ENCODE results near the gene PGM2. TPM values are rescaled to one million over a fixed set of nuclear protein-coding genes. Genes with fewer than 3 reads are reported as not detected.
"Not testable (repeated sequence)": the region's sequence is repeated elsewhere in the genome, so short reads cannot be mapped to it uniquely, and the experiment has no call there.

PGM2 gene
- total and polyA plus RNA-seq, 5 experiments from 2014 or later, result 17.3 to 22.0 (median 18.3) TPM

- ATAC-seq, result no peak
- Mint-ChIP-seq H3K27ac (peak overlapping the region in 3 of 10 donors; percentile 6 to 39 (median 11)), H3K27me3 (no peaks in the 10 kb centered on the region), H3K36me3 (no peaks in the 10 kb centered on the region), H3K4me3 (no peak overlapping the region), H3K9me3 (no peaks in the 10 kb centered on the region), H3K4me1 (peaks cover 10 to 27% (median 24%) of the 10 kb centered on the region in 4 donors)
- DNase-seq, result no peak
- POLR2A ChIA-PET, result no interaction called here
Observed at GRCh38 chr4:37821953-37822605, 4.4 kb upstream of the PGM2 start.

- peaks cover 25 to 52% (median 46%) of the 10 kb centered on the region in 4 donors for H3K4me1 Mint-ChIP-seq
Observed at GRCh38 chr4:37825501-37825900, 985 bp upstream of the PGM2 start.

GRCh38 chr4:37825968-37826294 lies 555 bp upstream of the PGM2 start:
- ATAC-seq, result peak; percentile 6 to 8
- Mint-ChIP-seq H3K4me1 (peaks cover 25 to 52% (median 46%) of the 10 kb centered on the region in 4 donors), H3K27ac (peak overlapping the region; percentile 95 to 99 (median 98)), H3K9me3 (no peaks in the 10 kb centered on the region), H3K36me3 (peaks cover 10 to 15% (median 11%) of the 10 kb centered on the region in 3 donors), H3K27me3 (no peaks in the 10 kb centered on the region), H3K4me3 (peak overlapping the region; percentile 92 to 100 (median 98))
- DNase-seq, result no peak
- POLR2A ChIA-PET, result interaction anchor here (0.6 to 2.1 kb wide), 10 partner anchors 8 to 222 kb away, joined by 3 to 17 read pairs (median 4); partner anchors contain the start of gene TBC1D1

More at GRCh38 chr4:37825501-37825900, 985 bp upstream of the PGM2 start:
- H3K9me3 Mint-ChIP-seq, H3K27me3 Mint-ChIP-seq, ATAC-seq, DNase-seq: not testable (repeated sequence)
- POLR2A ChIA-PET, result interaction anchor here (0.7 to 2.1 kb wide), 4 partner anchors 15 to 110 kb away, joined by 3 to 17 read pairs (median 8); partner anchors contain the start of gene TBC1D1
- Mint-ChIP-seq H3K36me3 (peaks cover 7 to 10% (median 8%) of the 10 kb centered on the region in 3 donors), H3K4me3 (peak overlapping the region; percentile 92 to 100 (median 98)), H3K27ac (peak overlapping the region; percentile 95 to 99 (median 98))

GRCh38 chr4:37827030-37827685 lies 672 bp downstream of the PGM2 start:
- peaks cover 26 to 55% (median 53%) of the 10 kb centered on the region in 4 donors for H3K4me1 Mint-ChIP-seq
- ATAC-seq, result peak; percentile 4 to 29

GRCh38 chr4:37827802-37828321 lies 1.4 kb downstream of the PGM2 start:
- ATAC-seq, result no peak
- no peaks in the 10 kb centered on the region for H3K27me3 Mint-ChIP-seq
- peak overlapping the region in 9 of 10 donors; percentile 73 to 99 (median 98) for H3K27ac Mint-ChIP-seq
- POLR2A ChIA-PET, result interaction anchor here (2.1 kb wide), 2 partner anchors 9 to 14 kb away, joined by 6 to 8 read pairs; no protein-coding TSS in a partner anchor
- H3K4me3 Mint-ChIP-seq, result peak overlapping the region; percentile 92 to 100 (median 98)
- peaks cover 25 to 54% (median 50%) of the 10 kb centered on the region in 4 donors for H3K4me1 Mint-ChIP-seq
- no peak for DNase-seq
- H3K36me3 Mint-ChIP-seq, result peaks cover 15 to 34% (median 26%) of the 10 kb centered on the region in 3 donors
- H3K9me3 Mint-ChIP-seq, result no peaks in the 10 kb centered on the region

More at GRCh38 chr4:37827030-37827685, 672 bp downstream of the PGM2 start:
- no peaks in the 10 kb centered on the region for H3K27me3 Mint-ChIP-seq
- peak in 2 of 10 donors; percentile 3 to 16 for DNase-seq
- H3K4me3 Mint-ChIP-seq, result peak overlapping the region; percentile 92 to 100 (median 98)
- peak overlapping the region; percentile 95 to 99 (median 98) for H3K27ac Mint-ChIP-seq
- no peaks in the 10 kb centered on the region for H3K9me3 Mint-ChIP-seq
- H3K36me3 Mint-ChIP-seq, result peaks cover 15 to 27% (median 20%) of the 10 kb centered on the region in 3 donors
- POLR2A ChIA-PET, result interaction anchor here (0.7 to 2.1 kb wide), 9 partner anchors 7 to 223 kb away, joined by 3 to 17 read pairs (median 5); partner anchors contain the start of gene TBC1D1

- Mint-ChIP-seq H3K4me3 (peak overlapping the region in 8 of 10 donors; percentile 52 to 100 (median 98)), H3K27ac (peak overlapping the region in 2 of 10 donors; percentile 11 to 54), H3K27me3 (no peaks in the 10 kb centered on the region), H3K4me1 (peaks cover 25 to 54% (median 51%) of the 10 kb centered on the region in 4 donors), H3K9me3 (no peaks in the 10 kb centered on the region), H3K36me3 (peaks cover 15 to 41% (median 29%) of the 10 kb centered on the region in 3 donors)
- DNase-seq (no peak), ATAC-seq (no peak)
- POLR2A ChIA-PET, result no interaction called here
Observed at GRCh38 chr4:37828843-37829242, 2.4 kb downstream of the PGM2 start.

GRCh38 chr4:37830640-37831039 lies 4.2 kb downstream of the PGM2 start:
- Mint-ChIP-seq H3K27ac (no peak overlapping the region), H3K27me3 (no peaks in the 10 kb centered on the region), H3K9me3 (no peaks in the 10 kb centered on the region), H3K36me3 (peaks cover 21 to 57% (median 32%) of the 10 kb centered on the region in 3 donors), H3K4me3 (no peak overlapping the region), H3K4me1 (peaks cover 28 to 55% (median 43%) of the 10 kb centered on the region in 4 donors)
- DNase-seq, result no peak
- POLR2A ChIA-PET, result no interaction called here
- no peak for ATAC-seq

- ATAC-seq (no peak), DNase-seq (no peak)
- Mint-ChIP-seq H3K4me1 (peaks cover 21 to 48% (median 35%) of the 10 kb centered on the region in 4 donors), H3K36me3 (peaks cover 18 to 87% (median 49%) of the 10 kb centered on the region in 3 donors), H3K9me3 (no peaks in the 10 kb centered on the region), H3K27ac (peak overlapping the region in 2 of 10 donors; percentile 1 to 38), H3K27me3 (no peaks in the 10 kb centered on the region), H3K4me3 (no peak overlapping the region)
- POLR2A ChIA-PET, result interaction anchor here (1.1 kb wide), 1 partner anchor 8 kb away, joined by 3 read pairs; the partner anchor contains the start of gene PGM2
Observed at GRCh38 chr4:37835031-37835430, 8.5 kb downstream of the PGM2 start.

GRCh38 chr4:37835806-37836205 lies 9.3 kb downstream of the PGM2 start:
- DNase-seq, result no peak
- Mint-ChIP-seq H3K9me3 (no peaks in the 10 kb centered on the region), H3K4me1 (peaks cover 21 to 48% (median 35%) of the 10 kb centered on the region in 4 donors), H3K36me3 (peaks cover 11 to 87% (median 46%) of the 10 kb centered on the region in 3 donors), H3K4me3 (no peak overlapping the region), H3K27ac (no peak overlapping the region), H3K27me3 (no peaks in the 10 kb centered on the region)
- POLR2A ChIA-PET, result interaction anchor here (1.1 kb wide), 1 partner anchor 9 kb away, joined by 3 read pairs; the partner anchor contains the start of gene PGM2
- no peak for ATAC-seq

- ATAC-seq (no peak), DNase-seq (no peak)
- H3K27me3 Mint-ChIP-seq, result no peaks in the 10 kb centered on the region
- POLR2A ChIA-PET, result interaction anchor here (1.1 kb wide), 1 partner anchor 10 kb away, joined by 3 read pairs; the partner anchor contains the start of gene PGM2
- H3K4me1 Mint-ChIP-seq, result peaks cover 21 to 48% (median 33%) of the 10 kb centered on the region in 4 donors
- peak overlapping the region in 3 of 10 donors; percentile 35 to 76 (median 76) for H3K27ac Mint-ChIP-seq
- peaks cover 8 to 86% (median 46%) of the 10 kb centered on the region in 3 donors for H3K36me3 Mint-ChIP-seq
- H3K9me3 Mint-ChIP-seq, result no peaks in the 10 kb centered on the region
- peak overlapping the region in 5 of 10 donors; percentile 2 to 59 (median 8) for H3K4me3 Mint-ChIP-seq
Observed at GRCh38 chr4:37836274-37836673, 9.8 kb downstream of the PGM2 start.

- Mint-ChIP-seq H3K4me3 (peak overlapping the region in 7 of 10 donors; percentile 8 to 57 (median 28)), H3K36me3 (peaks cover 10 to 86% (median 46%) of the 10 kb centered on the region in 3 donors), H3K9me3 (no peaks in the 10 kb centered on the region), H3K27me3 (no peaks in the 10 kb centered on the region), H3K27ac (peak overlapping the region in 6 of 10 donors; percentile 1 to 76 (median 36)), H3K4me1 (peaks cover 21 to 44% (median 28%) of the 10 kb centered on the region in 4 donors)
- POLR2A ChIA-PET, result interaction anchor here (0.9 to 1.1 kb wide), 2 partner anchors 10 to 13 kb away, joined by 3 to 6 read pairs; partner anchors contain the start of gene PGM2
- ATAC-seq (peak; percentile 11 to 22), DNase-seq (no peak)
Observed at GRCh38 chr4:37836838-37837440, 10.5 kb downstream of the PGM2 start.

All from naive thymus-derived CD8-positive, alpha-beta T cell (primary cell).